SK-N-SH (cell line): Measurements from ENCODE around the gene MPPED2. TPM values are rescaled to one million over a fixed set of nuclear protein-coding genes. Genes with fewer than 3 reads are reported as not detected.

Source experiments
- CTCF ChIA-PET: fragments of 300-600, 350-600 bp; formaldehyde crosslinking; extraction: SDS; loops from one replicate; lab custom pipeline; 2021; lab: Yijun Ruan, JAX
- POLR2A ChIA-PET: fragments of 350-600 bp; sonication (Branson Sonifier 250); formaldehyde crosslinking; extraction: SDS; loops from one replicate; lab custom pipeline; 2020; ENCODE audit warnings: antibody characterized with exemption, inconsistent platforms; lab: Yijun Ruan, JAX
- DNase-seq: peaks from one replicate; pipeline ENCODE4 v3.0.0; 2012
- H2AFZ ChIP-seq: fragments of 200-600 bp; sonication (generic); 2 replicates; pipeline ENCODE4 v1.8.1; 2016; ENCODE audit warnings: antibody characterized with exemption, mild to moderate bottlenecking, low read depth
- H3F3A ChIP-seq: fragments of 200-600 bp; sonication (generic); replicated peaks from 2 replicates; pipeline ENCODE3; 2016; ENCODE audit warnings: antibody characterized with exemption, mild to moderate bottlenecking; ENCODE audit not compliant: insufficient read depth
- H3K27ac ChIP-seq, 2 experiments: fragments of 200-500 bp in 1 of 2; fragments of 200-600 bp in 1 of 2; sonication (Bioruptor generic) in 1 of 2; sonication (generic), shearing (Covaris generic) in 1 of 2; 2 replicates each; pipeline versions ENCODE4 v1.5.1 to v1.6.1; 2014 to 2016; ENCODE audit warnings: low read depth in 2 of 2, inconsistent platforms in 1 of 2, low read length in 1 of 2, mild to moderate bottlenecking in 1 of 2, mixed read lengths in 1 of 2
- H3K27me3 ChIP-seq: fragments of 200-600 bp; sonication (generic), shearing (Covaris generic); 2 replicates; pipeline ENCODE4 v1.6.1; 2016; ENCODE audit warnings: mixed run types; ENCODE audit not compliant: insufficient read depth
- H3K36me3 ChIP-seq, 2 experiments: fragments of 200-500 bp in 1 of 2; fragments of 200-600 bp in 1 of 2; sonication (Bioruptor generic) in 1 of 2; sonication (generic) in 1 of 2; replicated peaks in 1 of 2; 2 replicates each; pipeline versions ENCODE3 to v1.5.1; 2014 to 2016; ENCODE audit warnings: low read length in 1 of 2, mild to moderate bottlenecking in 1 of 2; ENCODE audit not compliant: insufficient read depth in 2 of 2, control insufficient read depth in 1 of 2
- H3K4me1 ChIP-seq, 2 experiments: fragments of 200-500 bp in 1 of 2; fragments of 200-600 bp in 1 of 2; sonication (Bioruptor generic) in 1 of 2; sonication (generic), shearing (Covaris generic) in 1 of 2; 2 replicates each; pipeline versions ENCODE4 v1.5.1 to v1.6.1; 2014 to 2016; ENCODE audit warnings: low read depth in 1 of 2, low read length in 1 of 2, mixed run types in 1 of 2; ENCODE audit not compliant: insufficient read depth in 2 of 2, control insufficient read depth in 1 of 2
- H3K4me2 ChIP-seq: fragments of 200-600 bp; sonication (generic), shearing (Covaris generic); 2 replicates; pipeline ENCODE4 v1.6.1; 2017; ENCODE audit warnings: mixed run types
- H3K4me3 ChIP-seq, 2 experiments: fragments of 200-500 bp in 1 of 2; fragments of 200-600 bp in 1 of 2; sonication (Bioruptor generic) in 1 of 2; sonication (generic), shearing (Covaris generic) in 1 of 2; 2 replicates each; pipeline versions ENCODE4 v1.5.1 to v1.8.1; 2014 to 2016; ENCODE audit warnings: low read depth in 2 of 2, inconsistent platforms in 1 of 2, low read length in 1 of 2, mild to moderate bottlenecking in 1 of 2, mixed read lengths in 1 of 2, moderate library complexity in 1 of 2
- H3K79me2 ChIP-seq: fragments of 200-600 bp; sonication (generic); 2 replicates; pipeline ENCODE4 v1.8.1; 2017; ENCODE audit warnings: mild to moderate bottlenecking; ENCODE audit not compliant: insufficient read depth
- H3K9ac ChIP-seq: fragments of 200-600 bp; sonication (generic); 2 replicates; pipeline ENCODE4 v1.6.1; 2017; ENCODE audit warnings: mixed run types
- H3K9me2 ChIP-seq: fragments of 200-600 bp; sonication (generic); 2 replicates; pipeline ENCODE4 v1.6.1; 2017; ENCODE audit warnings: mixed run types
- H3K9me3 ChIP-seq: fragments of 200-600 bp; sonication (generic); 2 replicates; pipeline ENCODE4 v1.6.1; 2017; ENCODE audit warnings: mixed run types, mild to moderate bottlenecking, moderate library complexity
- H4K20me1 ChIP-seq: fragments of 200-600 bp; sonication (generic); 2 replicates; pipeline ENCODE4 v1.6.1; 2017; ENCODE audit warnings: mild to moderate bottlenecking, mixed run types; ENCODE audit not compliant: insufficient read depth
- CHD2 ChIP-seq: fragments of 150-350 bp; IDR thresholded peaks from 2 replicates; pipeline ENCODE4 v1.6.1; 2018; ENCODE audit warnings: low read length; ENCODE audit not compliant: partially characterized antibody
- EP300 ChIP-seq, 2 experiments: IDR thresholded peaks; 2 replicates each; pipeline versions ENCODE4 v1.4.0 to v1.6.1; 2012; ENCODE audit warnings: borderline replicate concordance in 1 of 2, low read depth in 1 of 2, low read length in 1 of 2
- EZH2phosphoT487 ChIP-seq: fragments of 200-600 bp; sonication (generic); IDR thresholded peaks from 2 replicates; pipeline ENCODE4 v1.6.1; 2017; ENCODE audit warnings: low read depth, mixed run types, mild to moderate bottlenecking, antibody characterized with exemption, moderate library complexity, borderline replicate concordance
- FOSL2 ChIP-seq: IDR thresholded peaks from 2 replicates; pipeline ENCODE4 v1.4.0; 2012; ENCODE audit warnings: low read depth, mild to moderate bottlenecking, moderate library complexity, borderline replicate concordance
- FOXJ3 ChIP-seq: sonication (generic); formaldehyde crosslinking; IDR thresholded peaks from 2 replicates; pipeline ENCODE4 v1.5.1; 2020; ENCODE audit warnings: mild to moderate bottlenecking, missing genetic modification reagents
- GABPA ChIP-seq: IDR thresholded peaks from 2 replicates; pipeline ENCODE4 v1.4.0; 2012; ENCODE audit warnings: low read depth, mild to moderate bottlenecking
- GATA2 ChIP-seq: sonication (generic); formaldehyde crosslinking; IDR thresholded peaks from 2 replicates; pipeline ENCODE4 v1.5.0; 2020; ENCODE audit warnings: mild to moderate bottlenecking, missing genetic modification reagents
- JUND ChIP-seq: IDR thresholded peaks from 2 replicates; pipeline ENCODE4 v1.4.0; 2012
- MEF2A ChIP-seq: IDR thresholded peaks from 2 replicates; pipeline ENCODE4 v1.4.0; 2012; ENCODE audit warnings: low read depth, borderline replicate concordance
- MXI1 ChIP-seq: IDR thresholded peaks from 2 replicates; pipeline ENCODE4 v1.6.1; 2012; ENCODE audit warnings: mild to moderate bottlenecking, low read depth, low read length, improper control_type of control experiment
- NRF1 ChIP-seq: IDR thresholded peaks from 2 replicates; pipeline ENCODE4 v1.6.1; 2012; ENCODE audit warnings: low read depth, mild to moderate bottlenecking, low read length
- PBX3 ChIP-seq: IDR thresholded peaks from 2 replicates; pipeline ENCODE4; 2012
- POLR2AphosphoS5 ChIP-seq: IDR thresholded peaks from 2 replicates; pipeline ENCODE4 v1.6.1; 2012; ENCODE audit warnings: low read depth, low read length
- RCOR1 ChIP-seq: fragments of 150-350 bp; IDR thresholded peaks from 2 replicates; pipeline ENCODE4 v1.6.1; 2017; ENCODE audit warnings: antibody characterized with exemption, low read length
- RFX5 ChIP-seq: IDR thresholded peaks from 2 replicates; pipeline ENCODE4 v1.6.1; 2012; ENCODE audit warnings: mild to moderate bottlenecking, improper control_type of control experiment, low read length
- RXRA ChIP-seq: IDR thresholded peaks from 2 replicates; pipeline ENCODE4 v1.4.0; 2012; ENCODE audit warnings: low read depth, mild to moderate bottlenecking, borderline replicate concordance
- SMC3 ChIP-seq: IDR thresholded peaks from 2 replicates; pipeline ENCODE4 v1.6.1; 2012; ENCODE audit warnings: low read depth, low read length, improper control_type of control experiment
- TCF12 ChIP-seq: IDR thresholded peaks from 2 replicates; pipeline ENCODE4 v1.4.0; 2012
- YY1 ChIP-seq: IDR thresholded peaks from 2 replicates; pipeline ENCODE4 v1.4.0; 2012; ENCODE audit warnings: low read depth, mild to moderate bottlenecking
- WGBS: methylation state at CpG from one replicate; pipeline ENCODE4 v1.1.6; 2017; ENCODE audit warnings: low lambda C conversion rate; 5-methylcytosine and 5-hydroxymethylcytosine counted together
- polyA plus RNA-seq, 3 experiments: library from polyadenylated mRNA; depleted of rRNA; stranded (reverse); fragments of >200 nt; gene quantifications; 2 replicates each; pipeline ENCODE4 v1.2.3, GENCODE V29; 2012
- TF ChIP-seq, protein P1 (sequence below): fragments of 150-350 bp; IDR thresholded peaks from 2 replicates; pipeline ENCODE4 v1.6.1; 2017; ENCODE audit warnings: antibody characterized with exemption, low read length, low read depth, borderline replicate concordance
- TF ChIP-seq, protein P2 (sequence below): IDR thresholded peaks from 2 replicates; pipeline ENCODE4 v1.6.1; 2012; ENCODE audit warnings: mild to moderate bottlenecking, low read depth, low read length, moderate library complexity

The MPPED2 gene
- polyA plus RNA-seq, 1 of the 3 experiments (the other 2 are of a cell fraction), result 0.05 TPM

DNA sequence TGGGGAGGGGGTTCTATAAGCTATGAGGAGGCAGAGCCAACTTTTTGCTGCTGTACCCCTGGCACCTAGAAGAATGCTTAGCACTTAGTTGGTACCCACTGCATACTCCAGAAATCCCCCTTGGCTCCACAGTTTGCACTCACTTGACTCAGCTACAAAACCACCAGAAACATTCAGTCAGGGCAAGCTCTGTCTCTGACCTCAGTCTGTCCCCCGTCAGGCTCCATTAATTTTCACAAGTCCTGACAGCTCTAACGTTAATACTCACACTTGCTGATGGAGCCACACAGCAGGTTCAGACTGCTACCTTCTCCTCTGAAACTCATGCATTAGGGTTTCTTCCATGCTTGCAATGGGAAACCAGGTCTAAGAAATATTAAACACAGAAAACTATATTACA lies 81.7 kb downstream of the MPPED2 start:
- H3K4me1 ChIP-seq, result peaks cover 0 to 11% of the 10 kb centered on the region in 2 experiments; a peak in 1 of 4 replicates
- H3F3A ChIP-seq, result no peaks in the 10 kb centered on the region
- TF ChIP-seq RCOR1 (no peak), RXRA (no peak), PBX3 (no peak), GATA2 (CRISPR knock-in tag) (no peak), FOXJ3 (CRISPR knock-in tag) (no peak), NRF1 (no peak), EZH2phosphoT487 (no peak), GABPA (no peak), YY1 (no peak), MEF2A (no peak), FOSL2 (no peak), POLR2AphosphoS5 (no peak)
- H3K9me3 ChIP-seq, result no peaks in the 10 kb centered on the region
- WGBS, result 12% methylated on average over 2 of the region's 2 CpGs
- H3K36me3 ChIP-seq, result no peaks in the 10 kb centered on the region
- no peak overlapping the region; a peak in 1 of 4 replicates for H3K27ac ChIP-seq
- H2AFZ ChIP-seq, result no peak overlapping the region
- ChIA-PET POLR2A (no interaction called here), CTCF (no interaction called here)
- no peaks in the 10 kb centered on the region for H3K27me3 ChIP-seq
- no peaks in the 10 kb centered on the region for H3K79me2 ChIP-seq
- DNase-seq, result no peak
- H3K9ac ChIP-seq, result no peak overlapping the region
- no peak overlapping the region for H3K4me2 ChIP-seq
- H3K9me2 ChIP-seq, result no peaks in the 10 kb centered on the region
- no peak overlapping the region for H3K4me3 ChIP-seq
- H4K20me1 ChIP-seq, result no peaks in the 10 kb centered on the region

- no peak overlapping the region for H3K4me3 ChIP-seq
- H3K27me3 ChIP-seq, result no peaks in the 10 kb centered on the region
- H3F3A ChIP-seq, result no peaks in the 10 kb centered on the region
- no peaks in the 10 kb centered on the region for H3K9me2 ChIP-seq
- H2AFZ ChIP-seq, result no peak overlapping the region
- WGBS, result 49% methylated on average over 6 of the region's 6 CpGs
- TF ChIP-seq FOXJ3 (CRISPR knock-in tag), result no peak
- TF ChIP-seq MXI1, result no peak
- TF ChIP-seq CHD2, result no peak
- TF ChIP-seq GABPA, result no peak
- no peak for TF ChIP-seq SMC3
- TF ChIP-seq EP300 (IDR thresholded peaks at IDR 0.05; ENCODE audit: borderline replicate concordance in 1 of 2, low read depth in 1 of 2, low read length in 1 of 2), result no peak
- no peak for TF ChIP-seq YY1
- TF ChIP-seq, protein P1, sequence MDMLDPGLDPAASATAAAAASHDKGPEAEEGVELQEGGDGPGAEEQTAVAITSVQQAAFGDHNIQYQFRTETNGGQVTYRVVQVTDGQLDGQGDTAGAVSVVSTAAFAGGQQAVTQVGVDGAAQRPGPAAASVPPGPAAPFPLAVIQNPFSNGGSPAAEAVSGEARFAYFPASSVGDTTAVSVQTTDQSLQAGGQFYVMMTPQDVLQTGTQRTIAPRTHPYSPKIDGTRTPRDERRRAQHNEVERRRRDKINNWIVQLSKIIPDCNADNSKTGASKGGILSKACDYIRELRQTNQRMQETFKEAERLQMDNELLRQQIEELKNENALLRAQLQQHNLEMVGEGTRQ, result no peak
- no peak for TF ChIP-seq PBX3
- TF ChIP-seq, protein P2, sequence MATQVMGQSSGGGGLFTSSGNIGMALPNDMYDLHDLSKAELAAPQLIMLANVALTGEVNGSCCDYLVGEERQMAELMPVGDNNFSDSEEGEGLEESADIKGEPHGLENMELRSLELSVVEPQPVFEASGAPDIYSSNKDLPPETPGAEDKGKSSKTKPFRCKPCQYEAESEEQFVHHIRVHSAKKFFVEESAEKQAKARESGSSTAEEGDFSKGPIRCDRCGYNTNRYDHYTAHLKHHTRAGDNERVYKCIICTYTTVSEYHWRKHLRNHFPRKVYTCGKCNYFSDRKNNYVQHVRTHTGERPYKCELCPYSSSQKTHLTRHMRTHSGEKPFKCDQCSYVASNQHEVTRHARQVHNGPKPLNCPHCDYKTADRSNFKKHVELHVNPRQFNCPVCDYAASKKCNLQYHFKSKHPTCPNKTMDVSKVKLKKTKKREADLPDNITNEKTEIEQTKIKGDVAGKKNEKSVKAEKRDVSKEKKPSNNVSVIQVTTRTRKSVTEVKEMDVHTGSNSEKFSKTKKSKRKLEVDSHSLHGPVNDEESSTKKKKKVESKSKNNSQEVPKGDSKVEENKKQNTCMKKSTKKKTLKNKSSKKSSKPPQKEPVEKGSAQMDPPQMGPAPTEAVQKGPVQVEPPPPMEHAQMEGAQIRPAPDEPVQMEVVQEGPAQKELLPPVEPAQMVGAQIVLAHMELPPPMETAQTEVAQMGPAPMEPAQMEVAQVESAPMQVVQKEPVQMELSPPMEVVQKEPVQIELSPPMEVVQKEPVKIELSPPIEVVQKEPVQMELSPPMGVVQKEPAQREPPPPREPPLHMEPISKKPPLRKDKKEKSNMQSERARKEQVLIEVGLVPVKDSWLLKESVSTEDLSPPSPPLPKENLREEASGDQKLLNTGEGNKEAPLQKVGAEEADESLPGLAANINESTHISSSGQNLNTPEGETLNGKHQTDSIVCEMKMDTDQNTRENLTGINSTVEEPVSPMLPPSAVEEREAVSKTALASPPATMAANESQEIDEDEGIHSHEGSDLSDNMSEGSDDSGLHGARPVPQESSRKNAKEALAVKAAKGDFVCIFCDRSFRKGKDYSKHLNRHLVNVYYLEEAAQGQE, result no peak
- TF ChIP-seq JUND, result no peak
- TF ChIP-seq GATA2 (CRISPR knock-in tag), result no peak
- no peak for TF ChIP-seq FOSL2
- no peak for TF ChIP-seq TCF12
- no peak for TF ChIP-seq RFX5
- TF ChIP-seq, all 33 proteins: peak for 0
- Histone ChIP-seq H3K9me3 (no peaks in the 10 kb centered on the region), H3K4me2 (no peak overlapping the region), H3K27ac (no peak overlapping the region), H4K20me1 (no peaks in the 10 kb centered on the region), H3K79me2 (no peaks in the 10 kb centered on the region), H3K36me3 (no peaks in the 10 kb centered on the region), H3K9ac (no peak overlapping the region), H3K4me1 (peaks cover 0 to 11% of the 10 kb centered on the region in 2 experiments; a peak in 1 of 4 replicates)
- CTCF ChIA-PET, result no interaction called here
- no peak for DNase-seq
- POLR2A ChIA-PET, result no interaction called here
These were observed 83.0 kb downstream of the MPPED2 start for GRCh38 chr11:30503156-30503555.
